Muscle layer of duodenum (tissue), 2 donors: Measurements from ENCODE around the gene CCDC78.
"Not testable (repeated sequence)": the region's sequence is repeated elsewhere in the genome, so short reads cannot be mapped to it uniquely, and the experiment has no call there.

ENCODE experiments used
- H3K27ac ChIP-seq: one replicate; pipeline ENCODE4 v1.7.0; 2013; ENCODE audit warnings: mild to moderate bottlenecking, low read length
- H3K27me3 ChIP-seq: one replicate; pipeline ENCODE4 v1.7.0; 2013; ENCODE audit warnings: low read depth, mild to moderate bottlenecking, control low read depth, low read length
- H3K36me3 ChIP-seq, 2 donors: one replicate each; pipeline ENCODE4 v1.7.0; 2013; ENCODE audit warnings: low read length in 2 of 2, control low read depth in 1 of 2, mild to moderate bottlenecking in 1 of 2; ENCODE audit not compliant: insufficient read depth in 2 of 2, control insufficient read depth in 1 of 2
- H3K4me1 ChIP-seq, 2 donors: one replicate each; pipeline ENCODE4 v1.7.0; 2013; ENCODE audit warnings: low read length in 2 of 2, mild to moderate bottlenecking in 2 of 2, control low read depth in 1 of 2, moderate library complexity in 1 of 2; ENCODE audit not compliant: insufficient read depth in 2 of 2, control insufficient read depth in 1 of 2
- H3K4me3 ChIP-seq, 2 donors: one replicate each; pipeline ENCODE4 v1.7.0; 2013; ENCODE audit warnings: low read length in 2 of 2, low read depth in 1 of 2, mild to moderate bottlenecking in 1 of 2
- H3K9me3 ChIP-seq, 2 donors: one replicate each; pipeline ENCODE4 v1.7.0; 2013; ENCODE audit warnings: low read length in 2 of 2, control low read depth in 1 of 2, mild to moderate bottlenecking in 1 of 2; ENCODE audit not compliant: control insufficient read depth in 1 of 2
- donor health status: healthy.

Gene CCDC78

GRCh38 chr16:743794-744500 is 17.7 kb upstream of the CCDC78 start:
- H3K9me3 ChIP-seq = no peaks in the 10 kb centered on the region
- H3K27ac ChIP-seq = no peak overlapping the region
- H3K36me3 ChIP-seq = no peaks in the 10 kb centered on the region
- H3K4me1 ChIP-seq = peaks cover 0 to 20% of the 10 kb centered on the region in 2 donors
- no peaks in the 10 kb centered on the region for H3K27me3 ChIP-seq
- no peak overlapping the region for H3K4me3 ChIP-seq

GRCh38 chr16:742894-743293 is 16.7 kb upstream of the CCDC78 start:
- H3K4me3 ChIP-seq, H3K27me3 ChIP-seq, H3K36me3 ChIP-seq, H3K9me3 ChIP-seq, H3K27ac ChIP-seq: not testable (repeated sequence)
- peaks cover 0 to 20% of the 10 kb centered on the region in 2 donors for H3K4me1 ChIP-seq

GRCh38 chr16:741986-742629 is 15.9 kb upstream of the CCDC78 start:
- Histone ChIP-seq H3K27me3 (no peaks in the 10 kb centered on the region), H3K4me3 (no peak overlapping the region), H3K27ac (no peak overlapping the region), H3K36me3 (peaks cover 4 to 10% of the 10 kb centered on the region in 2 donors), H3K4me1 (peaks cover 0 to 20% of the 10 kb centered on the region in 2 donors), H3K9me3 (no peaks in the 10 kb centered on the region)

GRCh38 chr16:740764-741505 is 14.7 kb upstream of the CCDC78 start, which contains the start of gene CIAO3:
TSS of gene CIAO3 (minus strand) at chr16:740997. CDS start at chr16:740985, 12 bp downstream.
- Histone ChIP-seq H3K9me3 (no peaks in the 10 kb centered on the region), H3K27me3 (no peaks in the 10 kb centered on the region), H3K27ac (peak within 1 kb of the TSS; percentile 31), H3K36me3 (peaks cover 10 to 21% of the 10 kb centered on the region in 2 donors), H3K4me1 (peaks cover 0 to 20% of the 10 kb centered on the region in 2 donors), H3K4me3 (peak within 1 kb of the TSS; percentile 61 to 97)

GRCh38 chr16:740459-740763 is 14.2 kb upstream of the CCDC78 start:
- Histone ChIP-seq H3K27ac (peak overlapping the region; percentile 31), H3K27me3 (no peaks in the 10 kb centered on the region), H3K4me3 (peak overlapping the region; percentile 61 to 97), H3K36me3 (peaks cover 14 to 27% of the 10 kb centered on the region in 2 donors), H3K9me3 (no peaks in the 10 kb centered on the region), H3K4me1 (peaks cover 0 to 20% of the 10 kb centered on the region in 2 donors)

- H3K4me1 ChIP-seq = peaks cover 0 to 20% of the 10 kb centered on the region in 2 donors
- H3K27ac ChIP-seq = no peak overlapping the region
- peak overlapping the region; percentile 61 to 97 for H3K4me3 ChIP-seq
- H3K9me3 ChIP-seq = no peaks in the 10 kb centered on the region
- peaks cover 14 to 33% of the 10 kb centered on the region in 2 donors for H3K36me3 ChIP-seq
- no peaks in the 10 kb centered on the region for H3K27me3 ChIP-seq
Measured at GRCh38 chr16:739560-740458, 13.6 kb upstream of the CCDC78 start.

GRCh38 chr16:736936-737481 is 10.8 kb upstream of the CCDC78 start:
- peaks cover 0 to 20% of the 10 kb centered on the region in 2 donors for H3K4me1 ChIP-seq
- peaks cover 14 to 61% of the 10 kb centered on the region in 2 donors for H3K36me3 ChIP-seq
- H3K27me3 ChIP-seq = no peaks in the 10 kb centered on the region
- H3K4me3 ChIP-seq = no peak overlapping the region
- H3K27ac ChIP-seq = no peak overlapping the region
- H3K9me3 ChIP-seq = no peaks in the 10 kb centered on the region

- peaks cover 14 to 67% of the 10 kb centered on the region in 2 donors for H3K36me3 ChIP-seq
Measured at GRCh38 chr16:735982-736453, 9.8 kb upstream of the CCDC78 start.

GRCh38 chr16:734981-735881 is 9.0 kb upstream of the CCDC78 start:
- H3K36me3 ChIP-seq = peaks cover 14 to 73% of the 10 kb centered on the region in 2 donors
- H3K4me3 ChIP-seq = no peak overlapping the region
- H3K27me3 ChIP-seq = no peaks in the 10 kb centered on the region
- H3K27ac ChIP-seq = no peak overlapping the region
- H3K9me3 ChIP-seq = no peaks in the 10 kb centered on the region
- H3K4me1 ChIP-seq = peaks cover 0 to 11% of the 10 kb centered on the region in 2 donors

More at GRCh38 chr16:735982-736453, 9.8 kb upstream of the CCDC78 start:
- no peak overlapping the region for H3K27ac ChIP-seq
- H3K4me3 ChIP-seq = no peak overlapping the region
- peaks cover 0 to 15% of the 10 kb centered on the region in 2 donors for H3K4me1 ChIP-seq
- no peaks in the 10 kb centered on the region for H3K9me3 ChIP-seq
- no peaks in the 10 kb centered on the region for H3K27me3 ChIP-seq
